K562 (cell line): ENCODE data around the gene PHC3. TPM values are rescaled to one million over a fixed set of nuclear protein-coding genes. Genes with fewer than 3 reads are reported as not detected.
"Not testable (repeated sequence)": the region's sequence is repeated elsewhere in the genome, so short reads cannot be mapped to it uniquely, and the experiment has no call there.

Source experiments
- ATAC-seq: fragments of 200-7000 bp; cut with Tn5 transposase; 3 replicates; pipeline ENCODE4 v1.9.1; 2020; ENCODE audit warnings: moderate library complexity
- BruUV-seq: library from RNA; stranded (reverse); fragments of 400-500 nt; replicated peaks from 2 replicates; lab custom pipeline; 2021; lab: Mats Ljungman, UMichigan
- CTCF ChIA-PET: fragments of 300-600 bp; formaldehyde crosslinking; extraction: SDS; loops from one replicate; lab custom pipeline; 2021; ENCODE audit warnings: low intra/inter-chr PET ratio; lab: Yijun Ruan, JAX
- POLR2A ChIA-PET: fragments of 300-600, 350-650 bp; sonication (Branson Sonifier 250); formaldehyde crosslinking; extraction: SDS; loops from one replicate; lab custom pipeline; 2021; ENCODE audit warnings: antibody characterized with exemption, inconsistent platforms; lab: Yijun Ruan, JAX
- DNase-seq, 4 experiments: peaks; one replicate each; pipeline versions ENCODE4 v3.0.0 to v3.0.0-alpha.2; 2011 to 2018; ENCODE audit warnings: low spot score in 3 of 4, mixed read lengths in 3 of 4; ENCODE audit errors: extremely low read depth in 1 of 4
- FAIRE-seq: peaks from 2 replicates; lab custom pipeline; 2011; peaks lifted over from hg19 to GRCh38; lab: Jason Lieb, UNC
- H2AFZ ChIP-seq: 2 replicates; pipeline ENCODE4 v1.6.0; 2011; ENCODE audit warnings: low read depth, low read length, control low read depth, inconsistent platforms
- H3K27ac ChIP-seq: fragments of 200-600 bp; 3 replicates; pipeline ENCODE4 v1.8.0; 2011; ENCODE audit warnings: low read depth, mild to moderate bottlenecking, control low read depth, inconsistent platforms, low read length, moderate library complexity, mixed read lengths; ENCODE audit errors: extremely low read depth
- H3K27me3 ChIP-seq, 2 experiments: fragments of 300-600 bp in 1 of 2; 2 replicates in 1 of 2; 3 replicates in 1 of 2; pipeline versions ENCODE4 v1.6.0 to v1.8.0; 2011; ENCODE audit warnings: inconsistent platforms in 2 of 2, low read length in 2 of 2, mild to moderate bottlenecking in 1 of 2, mixed read lengths in 1 of 2, moderate library complexity in 1 of 2; ENCODE audit not compliant: control insufficient read depth in 2 of 2, insufficient read depth in 2 of 2
- H3K36me3 ChIP-seq: fragments of 300-600 bp; 3 replicates; pipeline ENCODE4 v1.8.0; 2011; ENCODE audit warnings: mild to moderate bottlenecking, low read length, inconsistent platforms; ENCODE audit not compliant: control insufficient read depth, insufficient read depth
- H3K4me1 ChIP-seq, 2 experiments: fragments of 200-600 bp in 1 of 2; replicated peaks in 1 of 2; 2 replicates in 1 of 2; 3 replicates in 1 of 2; pipeline versions ENCODE4 v1.5.1 to v1.8.0; 2011; ENCODE audit warnings: inconsistent platforms in 2 of 2, low read length in 2 of 2, mild to moderate bottlenecking in 1 of 2, mixed read lengths in 1 of 2, moderate library complexity in 1 of 2; ENCODE audit not compliant: control insufficient read depth in 2 of 2, insufficient read depth in 2 of 2
- H3K4me2 ChIP-seq: 2 replicates; pipeline ENCODE4 v1.6.1; 2011; ENCODE audit warnings: low read length, control low read depth, inconsistent platforms, mixed read lengths; ENCODE audit not compliant: insufficient read depth
- H3K4me3 ChIP-seq: fragments of 200-600 bp; sonication (generic), shearing (Covaris generic); 2 replicates; pipeline ENCODE4 v1.5.1; 2016; ENCODE audit warnings: control low read depth, inconsistent platforms
- H3K79me2 ChIP-seq: fragments of 200-600 bp; 3 replicates; pipeline ENCODE4 v1.8.0; 2011; ENCODE audit warnings: low read length, inconsistent platforms; ENCODE audit not compliant: control insufficient read depth, insufficient read depth
- H3K9ac ChIP-seq, 2 experiments: 2 replicates each; pipeline versions ENCODE4 v1.6.0 to v1.6.1; 2011; ENCODE audit warnings: low read depth in 2 of 2, low read length in 2 of 2, control low read depth in 1 of 2, inconsistent platforms in 1 of 2, mild to moderate bottlenecking in 1 of 2, mixed read lengths in 1 of 2; ENCODE audit not compliant: insufficient read depth in 1 of 2
- H3K9me1 ChIP-seq: one replicate; pipeline ENCODE4 v1.6.0; 2011; ENCODE audit warnings: inconsistent platforms, mild to moderate bottlenecking, low read length, moderate library complexity; ENCODE audit not compliant: control insufficient read depth, insufficient read depth
- H3K9me3 ChIP-seq: replicated peaks from 2 replicates; pipeline ENCODE4 v1.5.1; 2011; ENCODE audit warnings: low read depth, low read length, inconsistent platforms; ENCODE audit not compliant: control insufficient read depth, insufficient read depth
- H4K20me1 ChIP-seq: replicated peaks from 2 replicates; pipeline ENCODE4 v1.6.1; 2011; ENCODE audit warnings: low read length, inconsistent platforms, mixed read lengths; ENCODE audit not compliant: control insufficient read depth, insufficient read depth
- FOXA3 ChIP-seq, 2 experiments: fragments of 450-650 bp in 1 of 2; sonication (generic) in 1 of 2; formaldehyde crosslinking; IDR thresholded peaks in 1 of 2; conservative IDR thresholded peaks in 1 of 2; 2 replicates each; pipeline versions ENCODE4 v1.4.0 to v1.8.0; 2020 to 2022; ENCODE audit warnings: mild to moderate bottlenecking in 2 of 2, missing genetic modification reagents in 1 of 2
- SPI1 ChIP-seq: IDR thresholded peaks from 2 replicates; pipeline ENCODE4 v1.6.1; 2011; ENCODE audit warnings: low read depth, low read length, control low read depth, borderline replicate concordance
- ZBTB40 ChIP-seq, 2 experiments: fragments of 450-650 bp in 1 of 2; sonication (generic) in 1 of 2; formaldehyde crosslinking in 1 of 2; IDR thresholded peaks; 2 replicates each; pipeline versions ENCODE4 v1.7.1 to v1.9.0; 2016 to 2022; ENCODE audit warnings: inconsistent platforms in 1 of 2, mild to moderate bottlenecking in 1 of 2, missing genetic modification reagents in 1 of 2
- WGBS: fragments of 100-300 bp; shearing (Covaris generic); methylation state at CpG from one replicate; pipeline ENCODE4 v1.1.6; 2016; ENCODE audit warnings: low coverage, mixed read lengths; ENCODE audit not compliant: insufficient coverage; ENCODE audit errors: missing lambda C conversion rate; 5-methylcytosine and 5-hydroxymethylcytosine counted together
- in situ Hi-C: fragments of 300-500 bp; cut with MboI; formaldehyde crosslinking; loops from 4 replicates; pipeline ENCODE4 v1.15.0; 2018; ENCODE audit warnings: inconsistent platforms, mixed read lengths
- intact Hi-C: fragments of 100-400 bp; cut with micrococcal nuclease; formaldehyde crosslinking; loops from 2 replicates; pipeline ENCODE4 v1.14.2; 2022
- polyA plus RNA-seq, 8 experiments: library from polyadenylated mRNA; depleted of rRNA in 4 of 8; stranded (reverse) in 5 of 8; unstranded in 3 of 8; fragments of >200 nt; fragmentation: Nextera tagmentation in 2 of 8; fragmentation: Illumina TruSeq in 1 of 8; extraction: Ambion mirVana in 2 of 8; extraction: Trizol in 1 of 8; gene quantifications; 2 replicates each; pipeline versions ENCODE4 v1.2.1 to v1.2.3, GENCODE V29; 2011 to 2014; ENCODE audit warnings: inconsistent platforms in 1 of 8, missing spikeins in 1 of 8
- total RNA-seq, 7 experiments: library from RNA; depleted of rRNA in 6 of 7; stranded (reverse); fragments of >200 nt in 6 of 7; fragmentation: Illumina TruSeq in 2 of 7; extraction: Trizol in 2 of 7; gene quantifications; 2 replicates each; pipeline versions ENCODE4 v1.2.1 to v1.2.3, GENCODE V29; 2011 to 2021; ENCODE audit warnings: low replicate concordance in 1 of 7

The PHC3 gene
- total and polyA plus RNA-seq, 9 of the 15 experiments (the other 6 are each of a cell fraction or from before 2014, with no cell fraction given), result 3.1 to 21.6 (median 10.5) TPM

GRCh38 chr3:170195759-170196158 is 14.2 kb upstream of the PHC3 start:
- WGBS, result 14% methylated on average over 3 of the region's 3 CpGs
- BruUV-seq, H3K36me3 ChIP-seq, H3K27me3 ChIP-seq, H4K20me1 ChIP-seq, FAIRE-seq, H3K79me2 ChIP-seq, H3K9me3 ChIP-seq, CTCF ChIA-PET, intact Hi-C loops, H3K4me1 ChIP-seq, POLR2A ChIA-PET, H3K9ac ChIP-seq, H3K4me2 ChIP-seq, DNase-seq, H3K27ac ChIP-seq, in situ Hi-C loops, H2AFZ ChIP-seq, H3K4me3 ChIP-seq, H3K9me1 ChIP-seq, ATAC-seq: not testable (repeated sequence)
- peak in 1 of 2 experiments; percentile 52; a peak in 1 of 4 replicates for TF ChIP-seq FOXA3 (CRISPR knock-in tag; conservative IDR thresholded peaks at IDR 0.05 in 1 of 2, IDR thresholded peaks at IDR 0.05 in 1 of 2)
- TF ChIP-seq SPI1, result peak; percentile 57

- Histone ChIP-seq H3K9me1 (no peaks in the 10 kb centered on the region), H3K4me2 (0 out of 2 replicates have a peak overlapping the region, but pooled peaks have one; percentile 9), H3K36me3 (no peaks in the 10 kb centered on the region), H3K27me3 (no peaks in the 10 kb centered on the region), H3K9me3 (no peaks in the 10 kb centered on the region), H3K79me2 (no peaks in the 10 kb centered on the region), H3K4me1 (no peaks in the 10 kb centered on the region), H3K4me3 (no peak overlapping the region), H2AFZ (peak overlapping the region; percentile 29), H4K20me1 (no peaks in the 10 kb centered on the region), H3K9ac (no peak overlapping the region), H3K27ac (no peak overlapping the region)
- ChIA-PET POLR2A (no interaction called here), CTCF (interaction anchor here (1.1 kb wide), 1 partner anchor 221 kb away, joined by 4 read pairs; no protein-coding TSS in a partner anchor)
- intact Hi-C loops, result loop anchor here (5.0 to 10.0 kb wide), 3 partner anchors 165 to 625 kb away; partner anchors contain the start of gene SKIL
- BruUV-seq, result no TSS peak
- 31% methylated on average over 4 of the region's 4 CpGs for WGBS
- DNase-seq, result no peak
- in situ Hi-C loops, result no loop called here
- FAIRE-seq, result no peak
- peak; percentile 38 for ATAC-seq
- TF ChIP-seq ZBTB40 (IDR thresholded peaks at IDR 0.05) (0 out of 2 replicates have a peak, but pooled peaks have one; percentile 2), ZBTB40 (CRISPR knock-in tag; IDR thresholded peaks at IDR 0.05) (no peak)
Observed at GRCh38 chr3:170189398-170190256, 8.1 kb upstream of the PHC3 start.
